Activated CD4-positive, alpha-beta T cell treated with anti-CD3 and anti-CD28 coated beads, Interleukin-2, amount 10 ng/mL, durations not matched to agents 7 days and 5 days (primary cell): ENCODE measurements around the gene LEFTY1. TPM values are rescaled to one million over a fixed set of nuclear protein-coding genes. Genes with fewer than 3 reads are reported as not detected.
"Not testable (repeated sequence)": the region's sequence is repeated elsewhere in the genome, so short reads cannot be mapped to it uniquely, and the experiment has no call there.

Source experiments
- CTCF ChIA-PET: fragments of 350-600 bp; sonication (Branson Sonifier 250); formaldehyde crosslinking; loops from one replicate; lab custom pipeline; 2021; ENCODE audit warnings: antibody characterized with exemption; lab: Charles Lee
- POLR2A ChIA-PET: fragments of 350-600 bp; sonication (Branson Sonifier 250); formaldehyde crosslinking; loops from one replicate; lab custom pipeline; 2021; ENCODE audit warnings: antibody characterized with exemption; lab: Charles Lee
- DNase-seq: peaks from one replicate; pipeline ENCODE4 v3.0.0-alpha.2; 2020
- H3K27ac Mint-ChIP-seq: one replicate; pipeline ENCODE4 v1.8.0; 2021; ENCODE audit warnings: mild to moderate bottlenecking, moderate library complexity, mixed read lengths
- H3K27me3 Mint-ChIP-seq: one replicate; pipeline ENCODE4 v1.8.0; 2021; ENCODE audit warnings: mixed read lengths
- H3K36me3 Mint-ChIP-seq: one replicate; pipeline ENCODE4 v1.8.0; 2021; ENCODE audit warnings: low read depth, mixed read lengths
- H3K4me1 Mint-ChIP-seq: one replicate; pipeline ENCODE4 v1.8.0; 2021; ENCODE audit warnings: mixed read lengths
- H3K4me3 Mint-ChIP-seq: one replicate; pipeline ENCODE4 v1.8.0; 2021; ENCODE audit warnings: mild to moderate bottlenecking, moderate library complexity, mixed read lengths
- H3K9me3 Mint-ChIP-seq: one replicate; pipeline ENCODE4 v1.8.0; 2021; ENCODE audit warnings: mixed read lengths
- total RNA-seq, 2 experiments: library from RNA; stranded (reverse); gene quantifications; one replicate each; pipeline ENCODE4 v1.2.3, GENCODE V29; 2021

The LEFTY1 gene, protein sequence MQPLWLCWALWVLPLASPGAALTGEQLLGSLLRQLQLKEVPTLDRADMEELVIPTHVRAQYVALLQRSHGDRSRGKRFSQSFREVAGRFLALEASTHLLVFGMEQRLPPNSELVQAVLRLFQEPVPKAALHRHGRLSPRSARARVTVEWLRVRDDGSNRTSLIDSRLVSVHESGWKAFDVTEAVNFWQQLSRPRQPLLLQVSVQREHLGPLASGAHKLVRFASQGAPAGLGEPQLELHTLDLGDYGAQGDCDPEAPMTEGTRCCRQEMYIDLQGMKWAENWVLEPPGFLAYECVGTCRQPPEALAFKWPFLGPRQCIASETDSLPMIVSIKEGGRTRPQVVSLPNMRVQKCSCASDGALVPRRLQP
- not detected for total RNA-seq

DNA sequence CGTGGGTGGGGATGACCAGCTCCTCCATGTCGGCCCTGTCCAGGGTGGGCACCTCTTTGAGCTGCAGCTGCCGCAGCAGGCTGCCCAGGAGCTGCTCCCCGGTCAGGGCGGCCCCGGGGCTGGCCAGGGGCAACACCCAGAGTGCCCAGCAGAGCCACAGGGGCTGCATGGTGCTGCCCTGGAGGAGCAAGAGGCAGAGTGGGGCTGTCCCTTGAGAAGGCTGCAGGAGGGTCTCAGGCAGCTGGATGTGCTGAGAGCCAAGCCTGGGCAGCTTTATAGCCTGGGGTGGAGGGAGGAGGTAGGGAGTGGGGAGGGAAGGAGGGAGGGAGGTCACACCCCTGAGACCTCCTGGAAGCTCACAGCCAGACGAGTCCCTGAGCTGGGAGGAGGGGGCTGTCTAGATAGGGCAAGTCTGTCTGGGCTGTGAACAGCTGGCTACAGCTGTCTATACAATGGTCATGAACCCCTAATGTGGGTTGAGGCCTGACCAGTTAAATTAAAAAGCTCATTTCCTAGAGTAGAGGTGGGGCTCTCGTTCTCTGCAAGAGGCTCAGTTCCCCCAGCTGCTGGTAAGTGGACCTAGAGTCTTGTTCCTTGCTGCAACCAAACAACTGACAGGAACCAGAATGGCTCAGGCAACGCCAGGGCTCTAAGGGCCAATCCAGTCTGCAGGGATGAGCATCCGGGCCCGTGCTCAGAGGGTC lies at the start of gene LEFTY1:
TSS of gene LEFTY1 (minus strand) at position 249 of the 704 bp plus-strand sequence. CDS start at position 169, 80 bp downstream.
- peaks cover 10% of the 10 kb centered on the region for H3K27me3 Mint-ChIP-seq
- peaks cover 1% of the 10 kb centered on the region for H3K36me3 Mint-ChIP-seq
- no peak for DNase-seq
- peaks cover 25% of the 10 kb centered on the region for H3K4me1 Mint-ChIP-seq
- ChIA-PET CTCF (interaction anchor here (0.6 to 2.3 kb wide), 6 partner anchors 11 to 414 kb away, joined by 3 to 7 read pairs (median 5); no protein-coding TSS in a partner anchor), POLR2A (no interaction called here)
- no peak within 1 kb of the TSS for H3K4me3 Mint-ChIP-seq
- peak within 1 kb of the TSS; percentile 62 for H3K27ac Mint-ChIP-seq
- no peaks in the 10 kb centered on the region for H3K9me3 Mint-ChIP-seq

DNA sequence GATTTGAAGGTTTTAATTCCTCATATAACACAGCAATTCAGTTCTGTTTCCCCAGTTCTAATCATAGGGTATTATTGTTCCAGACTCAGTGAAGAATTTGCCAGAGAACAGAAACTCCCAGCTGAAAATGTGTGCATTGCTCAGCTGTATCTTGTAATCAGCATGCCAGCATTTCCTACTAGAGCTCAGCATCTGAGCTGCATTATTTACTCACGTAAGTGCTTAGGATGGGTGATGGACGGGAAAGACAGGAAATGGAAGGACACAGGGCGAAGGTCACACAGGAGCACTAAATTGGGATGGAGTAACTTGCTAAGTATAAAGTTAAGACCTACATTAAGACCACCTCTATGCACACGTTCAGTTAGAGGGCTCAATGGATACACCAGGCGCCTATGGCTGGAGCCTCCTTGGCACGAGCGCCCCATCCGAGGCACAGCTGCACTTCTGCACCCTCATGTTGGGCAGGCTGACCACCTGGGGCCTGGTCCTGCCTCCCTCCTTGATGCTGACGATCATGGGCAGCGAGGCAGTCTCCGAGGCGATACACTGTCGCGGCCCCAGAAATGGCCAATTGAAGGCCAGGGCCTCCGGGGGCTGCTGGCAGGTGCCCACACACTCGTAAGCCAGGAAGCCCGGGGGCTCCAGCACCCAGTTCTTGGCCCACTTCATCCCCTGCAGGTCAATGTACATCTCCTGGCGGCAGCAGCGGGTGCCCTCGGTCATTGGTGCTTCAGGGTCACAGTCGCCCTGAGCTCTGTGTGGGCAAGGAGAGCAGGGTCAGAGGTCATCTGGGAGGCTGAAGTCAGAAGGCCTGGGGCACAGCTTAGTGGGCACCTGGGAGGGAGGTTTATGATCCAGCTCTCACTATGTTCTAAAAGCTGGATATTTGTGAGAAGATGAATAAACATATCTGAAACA lies 48.4 kb upstream of the LEFTY1 start:
- CTCF ChIA-PET = interaction anchor here (1.1 to 1.3 kb wide), 3 partner anchors 13 to 15 kb away, joined by 3 to 5 read pairs (median 3); partner anchors contain the start of gene PYCR2
- peaks cover 4% of the 10 kb centered on the region for H3K4me1 Mint-ChIP-seq
- no peak for DNase-seq
- no peak overlapping the region for H3K4me3 Mint-ChIP-seq
- H3K27ac Mint-ChIP-seq = no peak overlapping the region
- POLR2A ChIA-PET = no interaction called here
- no peaks in the 10 kb centered on the region for H3K9me3 Mint-ChIP-seq
- peaks cover 2% of the 10 kb centered on the region for H3K27me3 Mint-ChIP-seq
- H3K36me3 Mint-ChIP-seq = no peaks in the 10 kb centered on the region

DNA sequence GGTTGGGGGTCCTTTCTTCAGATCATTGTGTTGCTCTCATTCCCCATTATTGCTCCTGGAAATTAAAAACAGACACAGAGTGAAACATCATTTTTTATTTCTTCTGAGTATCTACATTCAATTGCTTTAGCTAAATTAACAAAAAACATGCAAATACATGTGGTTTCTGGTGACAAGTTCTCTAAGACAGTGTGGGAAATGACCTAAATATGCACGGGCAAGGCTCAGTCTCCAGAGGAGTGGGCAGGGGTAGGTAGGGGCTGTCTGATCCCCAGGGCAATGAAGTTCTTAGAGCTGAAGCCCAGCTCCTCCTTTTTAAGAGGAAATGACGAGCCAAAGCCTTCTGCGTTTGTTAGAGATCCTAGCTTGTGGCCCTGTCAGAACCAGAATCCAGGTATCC lies 47.6 kb upstream of the LEFTY1 start:
- H3K36me3 Mint-ChIP-seq = no peaks in the 10 kb centered on the region
- no peak for DNase-seq
- peaks cover 2% of the 10 kb centered on the region for H3K27me3 Mint-ChIP-seq
- H3K4me3 Mint-ChIP-seq = no peak overlapping the region
- H3K9me3 Mint-ChIP-seq = no peaks in the 10 kb centered on the region
- H3K4me1 Mint-ChIP-seq = peaks cover 1% of the 10 kb centered on the region
- POLR2A ChIA-PET = no interaction called here
- CTCF ChIA-PET = interaction anchor here (1.1 kb wide), 2 partner anchors 13 to 159 kb away, joined by 5 read pairs; partner anchors contain the start of genes PYCR2 and SRP9
- no peak overlapping the region for H3K27ac Mint-ChIP-seq

DNA sequence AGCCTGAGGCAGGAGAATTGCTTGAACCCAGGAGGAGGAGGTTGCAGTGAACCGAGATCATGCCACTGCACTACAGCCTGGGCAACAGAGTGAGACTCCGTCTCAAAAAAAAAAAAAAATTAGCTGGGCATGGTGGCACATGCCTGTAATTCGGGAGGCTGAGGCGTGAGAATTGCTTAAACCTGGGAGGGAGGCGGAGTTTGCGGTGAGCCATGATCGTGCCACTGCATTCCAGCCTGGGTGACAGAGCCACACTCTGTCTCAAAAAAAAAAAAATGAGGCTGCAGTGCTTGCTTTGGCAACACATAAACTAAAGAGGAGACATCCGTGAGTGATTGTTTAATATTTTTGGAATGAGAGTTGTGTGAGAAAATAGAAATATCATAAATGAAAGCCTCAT lies 47.1 kb upstream of the LEFTY1 start:
- CTCF ChIA-PET = interaction anchor here (0.6 to 1.1 kb wide), 2 partner anchors 64 to 158 kb away, joined by 3 to 5 read pairs; partner anchors contain the start of gene SRP9
- H3K27me3 Mint-ChIP-seq, H3K9me3 Mint-ChIP-seq, H3K27ac Mint-ChIP-seq, H3K36me3 Mint-ChIP-seq, POLR2A ChIA-PET, H3K4me1 Mint-ChIP-seq, DNase-seq, H3K4me3 Mint-ChIP-seq: not testable (repeated sequence)

DNA sequence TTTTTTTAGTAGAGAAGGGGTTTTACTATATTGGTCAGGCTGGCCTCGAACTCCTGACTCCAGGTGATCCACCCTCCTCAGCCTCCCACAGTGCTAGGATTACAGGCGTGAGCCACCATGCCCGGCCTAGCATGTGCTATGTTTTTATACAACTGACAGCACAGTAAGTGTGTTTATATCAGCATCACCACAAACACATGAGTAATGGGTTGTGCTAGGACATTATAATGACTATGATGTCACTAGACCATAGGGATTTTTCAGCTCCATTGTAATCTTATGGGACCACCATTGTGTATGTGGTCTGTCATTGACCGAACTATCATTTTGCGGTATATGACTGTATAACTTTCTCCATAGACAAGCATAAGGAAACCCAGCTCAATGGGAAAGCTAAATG lies 45.8 kb upstream of the LEFTY1 start:
- no peaks in the 10 kb centered on the region for H3K27me3 Mint-ChIP-seq
- POLR2A ChIA-PET = no interaction called here
- H3K4me3 Mint-ChIP-seq = no peak overlapping the region
- no peak overlapping the region for H3K27ac Mint-ChIP-seq
- CTCF ChIA-PET = no interaction called here
- no peaks in the 10 kb centered on the region for H3K4me1 Mint-ChIP-seq
- H3K36me3 Mint-ChIP-seq = no peaks in the 10 kb centered on the region
- no peaks in the 10 kb centered on the region for H3K9me3 Mint-ChIP-seq
- DNase-seq = no peak

DNA sequence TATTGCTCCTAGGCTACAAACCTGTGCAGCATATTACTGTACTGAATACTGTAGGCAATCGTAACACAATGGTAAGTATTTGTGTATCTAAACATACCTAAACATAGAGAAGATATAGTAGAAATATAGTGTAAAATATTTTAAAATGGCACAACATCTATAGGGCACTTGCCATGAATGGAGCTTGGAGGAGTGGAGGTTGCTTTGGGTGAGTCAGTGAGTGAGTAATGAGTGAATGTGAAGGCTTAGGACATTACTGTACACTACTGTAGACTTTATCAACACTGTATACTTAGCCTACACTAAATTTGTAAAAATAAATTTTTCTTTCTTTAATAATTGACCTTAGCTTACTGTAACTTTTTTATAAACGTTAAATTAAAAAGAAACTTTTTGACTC lies 44.1 kb upstream of the LEFTY1 start:
- Mint-ChIP-seq H3K9me3 (no peaks in the 10 kb centered on the region), H3K4me1 (peaks cover 14% of the 10 kb centered on the region), H3K27ac (no peak overlapping the region), H3K4me3 (no peak overlapping the region), H3K36me3 (no peaks in the 10 kb centered on the region), H3K27me3 (no peaks in the 10 kb centered on the region)
- DNase-seq = no peak
- ChIA-PET CTCF (interaction anchor here (1.2 to 1.8 kb wide), 2 partner anchors 13 to 50 kb away, joined by 3 to 4 read pairs; partner anchors contain the start of gene TMEM63A), POLR2A (no interaction called here)

DNA sequence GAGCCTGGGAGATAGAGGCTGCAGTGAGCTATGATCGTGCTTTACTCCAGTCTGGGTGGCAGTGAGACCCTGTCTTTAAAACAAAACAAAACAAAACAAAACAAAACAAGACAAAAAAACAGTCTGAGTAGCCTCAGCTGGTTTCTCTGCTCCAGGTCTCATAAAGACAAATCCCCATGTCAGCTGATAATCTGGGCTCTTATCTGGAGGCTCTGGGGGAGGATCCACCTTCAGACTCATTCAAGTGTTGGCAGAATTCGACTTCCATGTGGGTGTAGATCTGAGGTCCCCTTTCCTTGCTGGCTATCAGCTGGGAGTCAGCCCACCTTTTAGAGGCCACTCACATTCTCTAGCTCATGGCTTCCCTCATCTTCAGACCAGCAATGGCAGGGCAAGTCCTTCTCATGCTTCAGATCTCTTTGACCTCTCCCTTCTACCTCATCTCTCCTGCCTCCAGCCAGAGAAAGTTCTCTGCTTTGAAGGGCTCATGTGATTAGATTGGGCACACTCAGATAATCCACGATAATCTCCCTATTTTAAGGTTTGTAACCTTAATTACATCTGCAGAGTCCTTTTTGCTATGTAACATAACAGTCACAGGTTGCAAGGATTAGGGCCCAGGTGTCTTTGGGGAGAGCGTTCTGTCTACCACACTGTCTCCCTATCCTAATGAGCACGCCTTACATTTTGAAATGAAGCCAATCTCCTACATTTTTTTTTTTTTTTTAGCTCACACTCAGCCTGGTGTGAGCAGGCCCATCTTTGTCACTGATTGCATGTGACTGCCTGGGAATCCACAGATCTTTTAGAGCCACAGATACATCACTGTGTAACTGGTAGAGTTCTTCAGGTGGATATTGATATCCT lies 42.6 kb upstream of the LEFTY1 start:
- POLR2A ChIA-PET = no interaction called here

DNA sequence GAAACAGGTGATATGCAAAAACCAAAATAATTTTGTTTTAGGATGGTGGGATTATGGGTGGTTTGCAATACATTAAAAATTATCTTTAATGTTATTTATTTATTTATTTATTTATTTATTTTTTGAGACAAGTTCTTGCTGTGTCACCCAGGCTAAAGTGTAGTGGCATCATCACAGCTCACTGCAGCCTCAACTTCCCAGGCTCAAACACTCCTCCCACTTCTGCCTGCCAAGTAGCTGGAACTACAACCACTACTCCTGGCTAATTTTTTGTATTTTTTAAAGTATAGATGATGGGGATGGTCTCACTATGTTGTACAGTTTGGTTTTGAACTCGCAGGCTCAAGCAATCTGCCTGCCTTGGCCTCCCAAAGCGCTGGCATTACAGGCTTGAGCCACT lies 41.6 kb upstream of the LEFTY1 start:
- POLR2A ChIA-PET = interaction anchor here (0.7 kb wide), 1 partner anchor 254 kb away, joined by 6 read pairs; no protein-coding TSS in a partner anchor
- no peak for DNase-seq
- Mint-ChIP-seq H3K27ac (peak overlapping the region; percentile 37), H3K4me1 (peaks cover 26% of the 10 kb centered on the region), H3K36me3 (no peaks in the 10 kb centered on the region), H3K9me3 (no peaks in the 10 kb centered on the region), H3K27me3 (no peaks in the 10 kb centered on the region), H3K4me3 (no peak overlapping the region)
- CTCF ChIA-PET = interaction anchor here (0.7 to 2.4 kb wide), 5 partner anchors 8 to 153 kb away, joined by 3 to 9 read pairs (median 3); partner anchors contain the start of gene SRP9

More for the DNA sequence above, 42.6 kb upstream of the LEFTY1 start:
- CTCF ChIA-PET = interaction anchor here (0.8 to 1.2 kb wide), 4 partner anchors 9 to 154 kb away, joined by 3 to 4 read pairs (median 4); partner anchors contain the start of gene SRP9
- H3K27me3 Mint-ChIP-seq = no peaks in the 10 kb centered on the region
- peak overlapping the region; percentile 37 for H3K27ac Mint-ChIP-seq
- H3K4me1 Mint-ChIP-seq = peaks cover 23% of the 10 kb centered on the region
- no peak for DNase-seq
- H3K36me3 Mint-ChIP-seq = no peaks in the 10 kb centered on the region
- no peak overlapping the region for H3K4me3 Mint-ChIP-seq
- no peaks in the 10 kb centered on the region for H3K9me3 Mint-ChIP-seq

DNA sequence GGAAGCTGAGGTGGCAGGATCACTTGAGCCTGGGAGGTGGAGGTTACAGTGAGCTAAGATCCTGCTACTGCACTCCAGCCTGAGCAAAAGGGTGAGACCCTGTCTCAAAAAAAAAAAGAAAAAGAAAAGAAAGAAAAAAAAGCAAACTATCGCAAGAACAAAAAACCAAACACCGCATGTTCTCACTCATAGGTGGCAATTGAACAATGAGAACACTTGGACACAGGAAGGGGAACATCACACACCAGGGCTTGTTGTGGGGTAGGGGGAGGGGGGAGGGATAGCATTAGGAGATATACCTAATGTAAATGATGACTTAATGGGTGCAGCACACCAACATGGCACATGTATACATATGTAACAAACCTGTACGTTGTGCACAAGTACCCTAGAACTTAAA lies 40.5 kb upstream of the LEFTY1 start:
- DNase-seq, H3K36me3 Mint-ChIP-seq, H3K27me3 Mint-ChIP-seq, H3K4me3 Mint-ChIP-seq, H3K9me3 Mint-ChIP-seq, POLR2A ChIA-PET: not testable (repeated sequence)
- H3K27ac Mint-ChIP-seq = peak overlapping the region; percentile 93
- CTCF ChIA-PET = interaction anchor here (0.6 to 2.4 kb wide), 5 partner anchors 14 to 488 kb away, joined by 3 to 9 read pairs (median 3); no protein-coding TSS in a partner anchor
- peaks cover 29% of the 10 kb centered on the region for H3K4me1 Mint-ChIP-seq

DNA sequence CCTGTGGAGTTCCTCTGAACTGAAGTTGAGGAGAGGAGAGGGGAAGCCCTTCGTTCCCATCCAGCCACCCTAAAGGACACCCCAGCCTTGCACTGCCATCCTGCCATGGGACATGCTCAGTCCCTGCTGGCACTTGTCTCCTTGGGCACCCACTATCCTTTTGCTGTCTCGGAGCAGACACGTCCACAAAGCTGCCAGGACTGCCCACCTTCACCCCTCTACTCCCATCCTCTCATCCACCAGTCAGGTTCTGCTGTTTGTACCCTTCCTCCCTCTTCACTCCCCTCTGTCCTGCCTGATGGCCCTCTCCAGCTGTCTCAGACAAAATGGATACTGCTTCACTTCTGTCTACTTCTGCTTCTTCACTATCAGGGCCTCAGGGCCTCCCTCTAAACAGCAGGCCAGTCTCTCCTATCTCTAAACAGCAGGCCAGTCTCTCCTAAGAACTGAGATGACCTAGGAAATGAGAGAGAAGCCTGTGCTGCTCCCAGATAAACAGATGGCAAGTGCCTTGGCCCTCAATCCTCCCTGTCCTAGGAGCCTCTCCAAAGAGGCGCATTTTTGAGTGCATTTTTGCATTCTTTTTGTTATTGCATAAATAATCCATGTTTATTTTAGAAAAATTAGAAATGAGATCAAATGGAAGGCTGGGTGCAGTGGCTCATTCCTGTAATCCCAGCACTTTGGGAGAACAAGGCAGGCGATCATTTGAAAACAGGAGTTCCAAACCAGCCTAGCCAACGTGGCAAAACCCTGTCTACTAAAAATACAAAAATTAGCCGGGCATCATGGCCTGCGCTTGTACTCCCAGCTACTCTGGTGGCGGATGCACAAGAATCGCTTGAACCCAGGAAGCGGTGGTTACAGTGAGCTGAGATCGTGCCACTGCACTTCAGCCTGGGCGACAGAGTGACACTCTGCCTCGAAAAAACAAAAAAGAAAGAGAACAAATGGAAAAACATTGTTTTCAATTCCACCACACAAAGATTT lies 39.5 kb upstream of the LEFTY1 start:
- peak; percentile 56 for DNase-seq
- POLR2A ChIA-PET = no interaction called here
- H3K36me3 Mint-ChIP-seq = peaks cover 6% of the 10 kb centered on the region
- peaks cover 30% of the 10 kb centered on the region for H3K4me1 Mint-ChIP-seq
- peak overlapping the region; percentile 93 for H3K27ac Mint-ChIP-seq
- H3K9me3 Mint-ChIP-seq = no peaks in the 10 kb centered on the region
- no peaks in the 10 kb centered on the region for H3K27me3 Mint-ChIP-seq
- CTCF ChIA-PET = interaction anchor here (0.6 to 2.4 kb wide), 2 partner anchors 15 to 487 kb away, joined by 3 to 9 read pairs; no protein-coding TSS in a partner anchor
- peak overlapping the region; percentile 19 for H3K4me3 Mint-ChIP-seq
